HEK293T (cell line): ENCODE measurements around the gene SART3.

Source experiments
- FOXA1 ChIP-seq: fragments of 450-650 bp; IDR thresholded peaks from 2 replicates; pipeline ENCODE4 v1.6.1; 2016; ENCODE audit warnings: mild to moderate bottlenecking
- FOXK2 ChIP-seq: fragments of 450-650 bp; IDR thresholded peaks from 2 replicates; pipeline ENCODE4 v1.6.1; 2016; ENCODE audit warnings: mild to moderate bottlenecking
- FOXM1 ChIP-seq: fragments of 450-650 bp; IDR thresholded peaks from 2 replicates; pipeline ENCODE4 v1.6.1; 2017; ENCODE audit warnings: mild to moderate bottlenecking, borderline replicate concordance
- HDGF ChIP-seq: fragments of 450-650 bp; IDR thresholded peaks from 2 replicates; pipeline ENCODE4 v1.6.1; 2017; ENCODE audit warnings: antibody characterized with exemption, borderline replicate concordance
- NFRKB ChIP-seq: fragments of 450-650 bp; IDR thresholded peaks from 2 replicates; pipeline ENCODE4 v1.6.1; 2016; ENCODE audit warnings: mild to moderate bottlenecking, moderate library complexity
- SP1 ChIP-seq: fragments of 450-650 bp; IDR thresholded peaks from 2 replicates; pipeline ENCODE4 v1.6.1; 2017

DNA sequence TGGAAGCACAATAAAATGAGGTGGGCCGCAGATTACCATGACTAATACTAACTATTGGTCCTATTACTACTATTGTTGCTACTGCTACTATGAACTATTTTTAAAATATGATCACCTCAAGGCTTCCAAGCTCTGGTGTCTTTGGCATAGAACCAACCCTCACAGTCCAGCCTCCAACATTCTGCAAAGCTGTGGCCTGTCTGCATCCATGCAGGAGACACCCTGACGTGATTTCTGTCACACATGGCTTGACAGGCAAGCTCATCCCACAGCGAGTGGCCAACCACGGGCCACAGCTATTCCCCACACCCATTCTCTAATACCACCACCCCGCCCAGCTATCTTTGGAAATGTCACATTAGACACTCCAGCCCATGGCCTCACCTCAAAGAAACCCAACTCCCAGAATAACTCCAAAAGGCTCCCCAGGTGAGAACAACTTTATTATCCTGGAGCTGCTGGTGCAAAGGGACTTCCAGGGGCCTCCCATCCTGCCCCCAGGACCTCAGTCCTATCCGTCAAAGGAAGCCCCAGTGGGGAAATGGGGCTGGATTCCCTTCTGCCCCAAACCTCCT is 15.8 kb upstream of the SART3 start:
- TF ChIP-seq HDGF, result no peak
- no peak for TF ChIP-seq FOXA1
- no peak for TF ChIP-seq SP1
- no peak for TF ChIP-seq FOXM1
- TF ChIP-seq FOXK2, result no peak
- TF ChIP-seq NFRKB, result no peak
